ENCODE results near the gene XCR1.

The XCR1 gene

GRCh38 chr3:45969116-45969515 lies 58.2 kb downstream of the XCR1 start:
- in situ Hi-C loops (cut with HindIII; ENCODE audit: low pct_ligation_motif_present, low sequenced_read_pairs), result no loop called here
- Histone ChIP-seq H3K4me3 (ENCODE audit: low read depth, low read length) (no peak overlapping the region), H3K27me3 (replicated peaks) (no peaks in the 10 kb centered on the region), H3K36me3 (replicated peaks) (peaks cover 27% of the 10 kb centered on the region), H3K27ac (no peak overlapping the region)
- DNase-seq, result no peak
- TF ChIP-seq CTCF (IDR thresholded peaks at IDR 0.05; ENCODE audit: low read depth, low read length, missing control alignments), result no peak

GRCh38 chr3:45968706-45969105 lies 58.6 kb downstream of the XCR1 start:
- in situ Hi-C loops (cut with HindIII; ENCODE audit: low pct_ligation_motif_present, low sequenced_read_pairs), result no loop called here

GRCh38 chr3:45968149-45968548 lies 59.1 kb downstream of the XCR1 start:
- TF ChIP-seq CTCF (IDR thresholded peaks at IDR 0.05; ENCODE audit: low read depth, low read length, missing control alignments), result no peak
- no peaks in the 10 kb centered on the region for H3K27me3 ChIP-seq (replicated peaks)
- H3K4me3 ChIP-seq (ENCODE audit: low read depth, low read length), result no peak overlapping the region
- no peak overlapping the region for H3K27ac ChIP-seq
- DNase-seq, result no peak
- H3K36me3 ChIP-seq (replicated peaks), result peaks cover 27% of the 10 kb centered on the region
- in situ Hi-C loops (cut with HindIII; ENCODE audit: low pct_ligation_motif_present, low sequenced_read_pairs), result no loop called here

More at GRCh38 chr3:45968706-45969105, 58.6 kb downstream of the XCR1 start:
- TF ChIP-seq CTCF (IDR thresholded peaks at IDR 0.05; ENCODE audit: low read depth, low read length, missing control alignments), result no peak
- peaks cover 26% of the 10 kb centered on the region for H3K36me3 ChIP-seq (replicated peaks)
- no peaks in the 10 kb centered on the region for H3K27me3 ChIP-seq (replicated peaks)
- DNase-seq, result peak; percentile 61
- no peak overlapping the region for H3K4me3 ChIP-seq (ENCODE audit: low read depth, low read length)
- no peak overlapping the region for H3K27ac ChIP-seq

- in situ Hi-C loops (cut with HindIII; ENCODE audit: low pct_ligation_motif_present, low sequenced_read_pairs), result no loop called here
- no peak for TF ChIP-seq CTCF (IDR thresholded peaks at IDR 0.05; ENCODE audit: low read depth, low read length, missing control alignments)
Observed at GRCh38 chr3:45967724-45968123, 59.6 kb downstream of the XCR1 start.

More at GRCh38 chr3:45967724-45968123, 59.6 kb downstream of the XCR1 start:
- Histone ChIP-seq H3K27me3 (replicated peaks) (no peaks in the 10 kb centered on the region), H3K36me3 (replicated peaks) (peaks cover 30% of the 10 kb centered on the region), H3K4me3 (ENCODE audit: low read depth, low read length) (no peak overlapping the region), H3K27ac (no peak overlapping the region)
- no peak for DNase-seq
